ENCODE data around the gene CD53. TPM values are rescaled to one million over a fixed set of nuclear protein-coding genes. Genes with fewer than 3 reads are reported as not detected.

The CD53 gene
- total RNA-seq, 1 experiment from 2014 or later: not detected

- no peak for TF ChIP-seq CTCF (IDR thresholded peaks at IDR 0.05; ENCODE audit: insufficient read depth in 1 of 2, low read depth in 1 of 2, low read length in 1 of 2, severe bottlenecking in 1 of 2, unreplicated experiment in 1 of 2)
Observed at GRCh38 chr1:110902820-110903463, 30.0 kb downstream of the CD53 start.

GRCh38 chr1:110903853-110904500 is 31.0 kb downstream of the CD53 start:
- no peak overlapping the region for H3K27ac Mint-ChIP-seq (ENCODE audit: unreplicated experiment)
- no peaks in the 10 kb centered on the region for H3K4me1 Mint-ChIP-seq (ENCODE audit: low read depth, unreplicated experiment)
- H3K4me3 Mint-ChIP-seq (ENCODE audit: unreplicated experiment): no peak overlapping the region
- TF ChIP-seq CTCF (IDR thresholded peaks at IDR 0.05; ENCODE audit: insufficient read depth in 1 of 2, low read depth in 1 of 2, low read length in 1 of 2, severe bottlenecking in 1 of 2, unreplicated experiment in 1 of 2): no peak
- Histone ChIP-seq H3K4me3 (ENCODE audit: low read depth, low read length) (no peak overlapping the region), H3K27me3 (replicated peaks; ENCODE audit: control insufficient read depth, insufficient read depth, low read length) (no peaks in the 10 kb centered on the region), H3K36me3 (ENCODE audit: control insufficient read depth, insufficient read depth, low read length) (no peaks in the 10 kb centered on the region), H3K9me3 (no peaks in the 10 kb centered on the region), H3K4me1 (no peaks in the 10 kb centered on the region)
- no peak for DNase-seq
- POLR2A ChIA-PET: no interaction called here
- intact Hi-C loops (cut with micrococcal nuclease; ENCODE audit: unreplicated experiment): no loop called here
- H3K27me3 Mint-ChIP-seq (ENCODE audit: insufficient read depth, unreplicated experiment): no peaks in the 10 kb centered on the region
- CTCF ChIA-PET: no interaction called here
- no TSS peak for BruUV-seq (replicated peaks)
- H3K36me3 Mint-ChIP-seq (ENCODE audit: insufficient read depth, unreplicated experiment): no peaks in the 10 kb centered on the region
- no peaks in the 10 kb centered on the region for H3K9me3 Mint-ChIP-seq (ENCODE audit: unreplicated experiment)

More at GRCh38 chr1:110902820-110903463, 30.0 kb downstream of the CD53 start:
- H3K9me3 ChIP-seq: no peaks in the 10 kb centered on the region
- intact Hi-C loops (cut with micrococcal nuclease; ENCODE audit: unreplicated experiment): no loop called here
- H3K27me3 Mint-ChIP-seq (ENCODE audit: insufficient read depth, unreplicated experiment): no peaks in the 10 kb centered on the region
- H3K27me3 ChIP-seq (replicated peaks; ENCODE audit: control insufficient read depth, insufficient read depth, low read length): no peaks in the 10 kb centered on the region
- H3K4me3 ChIP-seq (ENCODE audit: low read depth, low read length): no peak overlapping the region
- no peaks in the 10 kb centered on the region for H3K36me3 Mint-ChIP-seq (ENCODE audit: insufficient read depth, unreplicated experiment)
- H3K27ac Mint-ChIP-seq (ENCODE audit: unreplicated experiment): no peak overlapping the region
- H3K4me1 ChIP-seq: no peaks in the 10 kb centered on the region
- no peaks in the 10 kb centered on the region for H3K4me1 Mint-ChIP-seq (ENCODE audit: low read depth, unreplicated experiment)
- no peaks in the 10 kb centered on the region for H3K9me3 Mint-ChIP-seq (ENCODE audit: unreplicated experiment)
- no peaks in the 10 kb centered on the region for H3K36me3 ChIP-seq (ENCODE audit: control insufficient read depth, insufficient read depth, low read length)
- ChIA-PET CTCF (no interaction called here), POLR2A (no interaction called here)
- no TSS peak for BruUV-seq (replicated peaks)
- DNase-seq: no peak
- no peak overlapping the region for H3K4me3 Mint-ChIP-seq (ENCODE audit: unreplicated experiment)

- peaks cover 1% of the 10 kb centered on the region for H3K4me1 Mint-ChIP-seq (ENCODE audit: low read depth, unreplicated experiment)
- intact Hi-C loops (cut with micrococcal nuclease; ENCODE audit: unreplicated experiment): no loop called here
- POLR2A ChIA-PET: no interaction called here
- no peak for TF ChIP-seq CTCF (IDR thresholded peaks at IDR 0.05; ENCODE audit: insufficient read depth in 1 of 2, low read depth in 1 of 2, low read length in 1 of 2, severe bottlenecking in 1 of 2, unreplicated experiment in 1 of 2)
- H3K4me1 ChIP-seq: no peaks in the 10 kb centered on the region
- H3K27ac Mint-ChIP-seq (ENCODE audit: unreplicated experiment): no peak overlapping the region
- no peaks in the 10 kb centered on the region for H3K9me3 Mint-ChIP-seq (ENCODE audit: unreplicated experiment)
- no peaks in the 10 kb centered on the region for H3K36me3 ChIP-seq (ENCODE audit: control insufficient read depth, insufficient read depth, low read length)
- peaks cover 6% of the 10 kb centered on the region for H3K27me3 Mint-ChIP-seq (ENCODE audit: insufficient read depth, unreplicated experiment)
- no peaks in the 10 kb centered on the region for H3K9me3 ChIP-seq
- CTCF ChIA-PET: no interaction called here
- H3K4me3 Mint-ChIP-seq (ENCODE audit: unreplicated experiment): no peak overlapping the region
- DNase-seq: no peak
- no peak overlapping the region for H3K4me3 ChIP-seq (ENCODE audit: low read depth, low read length)
- H3K36me3 Mint-ChIP-seq (ENCODE audit: insufficient read depth, unreplicated experiment): no peaks in the 10 kb centered on the region
- BruUV-seq (replicated peaks): no TSS peak
- H3K27me3 ChIP-seq (replicated peaks; ENCODE audit: control insufficient read depth, insufficient read depth, low read length): no peaks in the 10 kb centered on the region
Observed at GRCh38 chr1:110912784-110913183, 39.8 kb downstream of the CD53 start.
